Hippocampal formation (tissue), 2 donors: ENCODE results near the gene UBQLN4.

Experiments
- DNase-seq, 2 donors: peaks; one replicate each; lab custom pipeline; 2025; lab: John Stamatoyannopoulos, UW

UBQLN4 gene

GRCh38 chr1:156014829-156015228 is 38.8 kb downstream of the UBQLN4 start:
- no peak for DNase-seq

- no peak for DNase-seq
These were observed 41.4 kb downstream of the UBQLN4 start for GRCh38 chr1:156012051-156012817.

- no peak for DNase-seq
These were observed 44.2 kb downstream of the UBQLN4 start for GRCh38 chr1:156009404-156009803.

- no peak for DNase-seq
These were observed 46.8 kb downstream of the UBQLN4 start for GRCh38 chr1:156006666-156007376.

- DNase-seq: no peak
These were observed 48.6 kb downstream of the UBQLN4 start for GRCh38 chr1:156004843-156005584.

GRCh38 chr1:156003923-156004188 is 49.7 kb downstream of the UBQLN4 start:
- DNase-seq: no peak

- no peak for DNase-seq
These were observed 51.2 kb downstream of the UBQLN4 start for GRCh38 chr1:156002188-156002911.

- no peak for DNase-seq
These were observed 51.9 kb downstream of the UBQLN4 start for GRCh38 chr1:156001662-156002171.

- no peak for DNase-seq
These were observed 52.5 kb downstream of the UBQLN4 start for GRCh38 chr1:156001021-156001661.

- no peak for DNase-seq
These were observed 53.6 kb downstream of the UBQLN4 start for GRCh38 chr1:155999964-156000363.

- no peak for DNase-seq
These were observed 57.4 kb downstream of the UBQLN4 start for GRCh38 chr1:155996166-155996565.

- DNase-seq: no peak
These were observed 60.0 kb downstream of the UBQLN4 start for GRCh38 chr1:155993595-155993994.

- no peak for DNase-seq
These were observed 63.4 kb downstream of the UBQLN4 start for GRCh38 chr1:155990005-155990739.

- peak; percentile 62 to 84 for DNase-seq
These were observed 64.2 kb downstream of the UBQLN4 start for GRCh38 chr1:155989242-155990004.
